HG03342 (cell line): ENCODE data around the gene PSTPIP1.
A peak's percentile ranks its signal among the peaks of the same experiment; 100 is the strongest.
"Not testable (repeated sequence)": the region's sequence is repeated elsewhere in the genome, so short reads cannot be mapped to it uniquely, and the experiment has no call there.

Experiments used
- ATAC-seq: cut with Tn5 transposase; IDR thresholded peaks from one replicate; pipeline ENCODE4 v1.9.1; 2021; ENCODE audit warnings: mild to moderate bottlenecking, moderate library complexity; ENCODE audit not compliant: unreplicated experiment

The PSTPIP1 gene

GRCh38 chr15:76994971-76995945 lies at the start of gene PSTPIP1:
PSTPIP1 (plus strand) TSS chr15:76995126; CDS start chr15:76995574, 448 bp downstream.
- ATAC-seq, result peak; percentile 62

DNA sequence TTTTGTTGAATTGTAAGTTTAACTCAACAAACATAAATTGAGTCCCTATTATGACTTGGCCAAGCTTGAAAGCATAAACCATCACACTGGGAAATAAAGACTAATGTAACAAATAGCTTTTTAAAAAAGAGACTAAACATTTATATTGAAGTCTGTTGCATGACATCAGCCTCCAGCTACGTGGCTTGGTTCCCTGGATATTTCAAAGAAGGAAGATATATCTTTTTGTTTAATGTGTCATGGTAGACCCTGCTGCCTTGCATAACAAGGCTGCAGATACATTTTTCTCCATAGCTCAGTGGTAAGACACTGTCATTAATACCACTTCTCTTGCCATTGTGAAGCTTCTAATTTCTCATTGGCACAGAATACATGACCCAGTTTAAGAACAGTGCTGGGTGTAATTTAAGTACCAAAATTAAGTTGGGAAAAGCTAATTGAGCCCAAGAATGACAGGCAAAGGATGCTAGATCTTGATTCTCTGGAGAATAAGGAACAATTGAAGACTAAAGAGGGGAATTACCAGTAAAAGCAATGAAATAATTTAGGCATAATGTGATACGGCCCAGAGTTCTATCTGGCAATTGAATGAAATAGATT lies 49.3 kb upstream of the PSTPIP1 start:
- ATAC-seq, result no peak

GRCh38 chr15:76947454-76947853 lies 47.5 kb upstream of the PSTPIP1 start:
- no peak for ATAC-seq

DNA sequence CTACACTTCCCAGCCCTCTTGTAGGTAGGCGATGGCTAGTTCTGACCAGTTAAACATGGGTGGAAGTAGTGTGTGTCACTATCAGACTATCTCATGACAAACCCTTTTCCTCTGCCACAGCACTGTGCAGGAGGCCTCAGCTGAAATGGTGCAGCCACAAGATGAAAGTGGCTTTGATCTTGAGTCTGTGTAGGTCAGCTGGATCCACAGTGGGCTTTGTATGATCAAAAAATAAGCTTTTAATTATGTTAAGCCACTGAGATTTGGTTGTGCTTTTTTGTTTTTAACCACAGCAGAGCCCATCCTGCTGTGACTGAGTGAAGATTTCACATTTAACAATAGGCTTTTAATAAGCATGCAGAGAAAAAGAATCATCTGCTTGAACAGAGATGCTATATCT lies 43.7 kb upstream of the PSTPIP1 start:
- ATAC-seq, result no peak

DNA sequence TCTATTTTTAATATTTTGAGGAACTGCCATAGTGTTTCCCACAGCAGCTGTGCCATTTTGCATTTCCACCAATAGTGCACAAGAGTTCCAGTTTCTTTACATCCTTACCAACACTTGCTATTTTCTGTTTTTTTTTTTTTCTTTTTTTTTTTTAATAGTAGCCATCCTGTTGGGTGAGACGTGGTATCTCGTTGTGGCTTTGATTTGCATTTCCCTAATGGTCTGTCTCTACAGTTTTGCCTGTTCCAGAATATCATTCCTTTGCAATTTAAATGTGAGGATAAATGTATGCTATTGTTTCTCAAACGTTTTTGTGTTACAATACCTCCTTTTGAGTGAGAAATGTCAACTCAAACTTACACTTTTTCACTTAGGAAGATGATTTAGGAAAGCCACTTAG lies 41.0 kb upstream of the PSTPIP1 start:
- no peak for ATAC-seq

- no peak for ATAC-seq
These were observed 40.2 kb upstream of the PSTPIP1 start for GRCh38 chr15:76954744-76955143.

DNA sequence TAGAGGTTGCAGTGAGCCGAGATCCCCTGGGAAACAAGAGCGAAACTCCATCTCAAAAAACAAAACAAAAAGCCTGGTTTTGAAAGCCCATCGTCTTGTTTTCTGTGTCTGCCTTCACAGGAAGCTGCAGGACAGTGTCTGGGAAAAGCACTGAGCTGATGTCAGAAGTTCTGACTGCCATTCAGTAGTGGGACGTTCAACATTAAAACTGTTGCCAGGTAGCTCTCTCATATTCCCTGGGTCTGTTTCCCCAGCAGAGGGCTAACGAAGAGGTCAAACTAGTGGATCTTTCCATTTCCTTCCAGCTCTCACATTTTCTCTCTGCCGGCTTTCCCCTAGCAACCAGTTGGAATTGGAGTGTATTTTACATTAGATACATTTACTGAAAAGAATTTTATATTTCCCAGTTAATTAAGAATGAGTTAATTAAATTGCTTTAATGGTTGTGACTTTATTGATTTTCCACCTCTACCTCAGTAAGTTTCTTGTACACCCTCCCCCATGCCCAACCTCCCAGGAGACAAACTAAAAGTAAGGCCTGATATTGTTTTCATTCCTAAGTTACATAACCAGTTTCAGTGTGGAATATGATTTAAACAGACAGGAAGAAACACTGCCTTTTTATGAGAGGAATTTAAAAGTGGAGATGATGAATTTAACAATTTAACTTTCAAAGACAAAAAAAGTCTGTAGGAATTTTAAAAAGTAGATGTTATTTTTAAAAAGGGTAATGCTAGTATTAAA lies 33.5 kb upstream of the PSTPIP1 start:
- ATAC-seq, result no peak

- no peak for ATAC-seq
These were observed 32.5 kb upstream of the PSTPIP1 start for GRCh38 chr15:76962337-76963013.

DNA sequence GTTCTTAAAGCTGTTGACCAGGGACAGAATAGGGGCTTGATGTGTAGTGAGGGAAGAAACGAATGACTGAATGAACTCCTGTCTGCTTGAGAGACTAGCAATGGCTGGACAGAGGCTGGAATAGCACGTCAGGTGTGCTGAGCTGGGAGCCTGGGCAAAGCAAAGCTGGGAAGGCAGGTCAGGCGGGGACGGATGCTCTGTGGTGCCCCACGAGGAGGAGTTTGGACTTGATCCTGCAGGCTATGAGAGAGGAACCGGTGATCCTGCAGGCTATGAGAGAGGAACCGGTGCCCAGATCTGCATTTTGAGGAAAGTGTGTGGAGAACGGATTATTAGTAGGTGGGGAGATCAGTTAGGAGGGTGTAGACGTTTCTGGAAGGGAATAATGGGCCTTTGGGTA lies 31.3 kb upstream of the PSTPIP1 start:
- ATAC-seq, result no peak

DNA sequence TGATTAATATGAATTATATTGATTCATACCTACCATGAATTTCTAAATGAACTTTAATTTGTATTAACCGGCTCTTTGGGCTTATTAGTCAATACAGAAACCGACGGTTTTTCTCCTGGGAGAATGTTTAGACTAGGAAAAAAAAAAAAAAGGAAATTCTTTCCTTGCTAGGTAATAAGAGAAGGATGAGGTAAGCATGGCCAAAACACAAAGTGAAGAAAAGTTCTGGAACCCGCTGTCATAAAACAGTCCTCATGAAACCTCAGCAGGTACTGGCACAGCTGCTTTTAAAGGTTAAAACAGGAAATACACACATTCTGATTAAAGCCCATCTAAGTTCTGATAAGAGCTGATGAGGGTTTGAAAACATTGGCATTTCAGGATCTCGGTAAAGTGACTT lies 30.8 kb upstream of the PSTPIP1 start:
- no peak for ATAC-seq

GRCh38 chr15:76966051-76966450 lies 28.9 kb upstream of the PSTPIP1 start:
- ATAC-seq, result not testable (repeated sequence)

- ATAC-seq, result no peak
These were observed 27.9 kb upstream of the PSTPIP1 start for GRCh38 chr15:76967067-76967466.

- ATAC-seq, result no peak
These were observed 26.6 kb upstream of the PSTPIP1 start for GRCh38 chr15:76968306-76968705.

DNA sequence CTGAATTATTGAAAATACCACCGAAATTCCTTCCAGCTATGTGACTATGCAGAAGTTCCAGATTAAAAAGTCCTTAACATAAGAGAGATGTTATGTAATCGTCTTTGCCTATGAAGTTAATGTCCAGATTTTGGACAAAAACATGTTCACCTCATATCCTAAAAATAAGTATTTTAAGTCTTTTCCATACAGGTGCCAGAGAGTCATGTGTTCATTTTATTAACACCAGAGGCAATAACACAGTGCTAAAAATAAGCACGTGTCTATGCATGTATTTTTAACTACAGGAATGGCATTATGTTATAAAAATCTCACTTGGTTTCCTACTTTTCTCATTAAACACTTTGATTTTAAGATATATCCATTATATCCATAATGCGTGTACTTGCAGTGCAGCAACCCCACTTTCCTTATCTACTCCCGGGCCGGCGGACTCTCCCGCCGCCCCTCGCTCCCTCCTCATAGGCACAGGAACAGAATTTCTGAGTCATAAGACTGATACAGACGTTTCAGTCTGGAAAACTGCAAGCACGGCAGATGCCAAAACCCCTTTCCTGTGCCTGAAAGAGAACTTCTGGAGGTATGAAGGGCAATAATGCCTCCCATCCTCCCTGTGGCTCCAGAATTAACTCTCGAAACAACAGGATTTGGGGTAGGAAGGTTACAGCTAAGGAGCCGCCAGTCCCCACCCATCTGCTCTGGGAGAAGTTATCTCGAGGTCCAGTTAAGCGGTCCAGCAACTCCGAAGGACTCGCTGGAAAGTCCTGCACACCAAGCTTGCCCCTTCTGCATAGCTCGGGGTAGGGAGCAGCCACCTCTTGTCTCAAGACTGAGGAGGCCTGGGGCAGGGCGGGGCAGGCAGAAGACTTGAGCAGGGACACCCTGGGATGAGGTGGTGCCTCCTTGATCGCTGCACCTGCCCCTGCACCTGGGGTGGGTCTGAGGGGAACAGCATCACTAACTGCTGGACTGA lies 22.3 kb upstream of the PSTPIP1 start:
- ATAC-seq, result no peak

DNA sequence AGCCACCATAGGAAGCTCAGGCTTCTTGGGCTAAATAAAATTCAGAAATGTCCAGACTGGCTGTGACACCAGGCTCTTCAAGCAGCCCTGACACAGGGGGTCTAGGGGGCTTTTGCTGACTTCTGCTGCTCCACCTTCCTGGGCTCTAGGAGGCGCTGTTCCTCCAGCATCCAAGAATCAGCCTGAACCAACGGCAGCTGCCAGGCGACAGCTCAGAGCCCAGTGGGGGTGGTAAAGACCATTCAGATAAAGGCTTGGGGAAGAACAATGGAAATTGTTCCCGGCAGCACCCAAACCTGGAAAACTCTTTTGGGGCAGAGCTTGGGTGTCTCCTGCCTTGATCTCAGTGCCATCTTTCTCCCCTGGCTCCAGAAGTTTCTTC lies 21.6 kb upstream of the PSTPIP1 start:
- no peak for ATAC-seq

DNA sequence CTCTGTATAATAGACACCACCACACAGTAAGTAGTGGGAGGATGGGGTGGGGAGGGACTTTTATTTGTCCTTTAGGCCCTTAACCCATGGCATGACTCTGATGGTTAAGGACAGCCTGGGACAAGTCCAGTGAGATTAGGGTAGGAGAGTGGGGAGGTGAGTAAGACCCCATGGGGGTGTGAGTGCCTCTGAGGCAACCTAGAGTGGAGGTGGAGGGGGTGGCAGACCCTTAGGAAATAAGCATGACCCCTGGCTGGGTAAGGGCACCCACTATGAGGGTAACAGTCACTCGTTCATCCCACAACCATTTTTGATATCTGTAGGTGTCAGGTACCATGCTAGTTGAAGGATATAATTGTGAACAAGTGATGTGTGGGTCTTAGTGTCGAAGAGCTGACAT lies 21.0 kb upstream of the PSTPIP1 start:
- no peak for ATAC-seq

GRCh38 chr15:76974456-76975036 lies 20.4 kb upstream of the PSTPIP1 start:
- no peak for ATAC-seq

GRCh38 chr15:76976141-76976540 lies 18.8 kb upstream of the PSTPIP1 start:
- no peak for ATAC-seq

- ATAC-seq, result no peak
These were observed 18.2 kb upstream of the PSTPIP1 start for GRCh38 chr15:76976572-76977270.
